ENCODE results near the gene TSC22D4.
"Not testable (repeated sequence)": the region's sequence is repeated elsewhere in the genome, so short reads cannot be mapped to it uniquely, and the experiment has no call there.

Gene TSC22D4

GRCh38 chr7:100446040-100446439 lies 33.0 kb downstream of the TSC22D4 start:
- no peaks in the 10 kb centered on the region for H3K27me3 ChIP-seq (ENCODE audit: control insufficient read depth in 5 of 5, insufficient read depth in 4 of 5, low read length in 5 of 5)
- H3K4me1 ChIP-seq (ENCODE audit: control insufficient read depth in 5 of 5, insufficient read depth in 5 of 5, low read length in 5 of 5), result peaks cover 0 to 45% (median 26%) of the 10 kb centered on the region in 5 donors
- no peaks in the 10 kb centered on the region for H3K36me3 ChIP-seq (ENCODE audit: control insufficient read depth in 5 of 5, insufficient read depth in 5 of 5, low read length in 5 of 5)
- no peaks in the 10 kb centered on the region for H3K9me3 ChIP-seq (ENCODE audit: control insufficient read depth in 5 of 5, low read length in 5 of 5)
- H3K4me3 ChIP-seq (ENCODE audit: low read depth in 1 of 5, low read length in 5 of 5), result no peak overlapping the region
- no peak overlapping the region for H3K27ac ChIP-seq (ENCODE audit: low read depth, low read length)
- peak overlapping the region in 1 of 5 donors; percentile 31 for H3K9ac ChIP-seq (ENCODE audit: low read length in 5 of 5)

DNA sequence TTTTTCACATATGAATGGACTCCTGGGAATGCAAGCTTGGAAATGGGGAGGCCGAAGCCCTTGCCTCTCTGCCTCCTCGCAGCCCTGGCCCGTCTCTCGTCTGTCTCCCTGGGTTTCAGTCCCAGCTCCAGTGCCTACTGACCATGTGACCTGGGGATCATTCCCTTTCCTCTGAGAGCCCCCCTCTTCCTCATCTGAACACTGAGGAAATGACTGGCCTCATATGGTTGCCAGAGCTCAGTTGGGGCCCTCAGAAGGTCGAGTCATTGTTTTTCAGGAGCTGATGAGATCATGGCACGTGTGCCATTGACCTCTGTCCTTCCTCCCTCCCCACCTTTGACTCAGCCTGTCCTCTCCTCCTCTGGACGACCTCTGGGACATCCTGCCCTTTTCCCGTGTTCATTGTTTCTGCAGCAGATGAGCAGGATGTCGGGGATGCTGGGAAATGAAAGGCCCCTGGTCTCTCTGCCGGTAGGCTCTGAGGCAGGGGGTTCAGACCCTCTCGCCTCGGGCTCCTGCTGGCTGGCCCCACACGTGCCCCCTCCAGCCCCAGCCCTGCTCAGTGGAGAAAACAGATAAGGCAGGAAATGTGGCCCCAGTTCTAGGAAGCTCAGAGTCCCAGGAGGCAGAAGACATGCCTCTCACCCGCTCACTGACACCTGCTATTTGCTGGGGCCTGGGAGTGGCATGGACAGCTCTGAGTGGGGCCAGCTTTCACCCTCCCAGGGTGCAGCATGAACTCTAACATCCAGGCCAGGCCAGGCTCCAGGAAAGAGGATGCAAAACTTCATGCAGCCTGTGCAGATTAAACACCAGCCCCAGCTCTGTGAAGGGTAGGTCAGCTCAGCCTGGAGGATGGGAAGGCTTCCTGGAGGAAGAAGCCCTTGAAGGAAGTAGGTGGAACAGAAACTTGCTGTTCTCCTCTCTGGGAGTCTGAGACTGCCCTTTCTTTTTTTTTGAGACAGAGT lies 34.4 kb downstream of the TSC22D4 start:
- Histone ChIP-seq H3K27me3 (ENCODE audit: control insufficient read depth in 5 of 5, insufficient read depth in 4 of 5, low read length in 5 of 5) (no peaks in the 10 kb centered on the region), H3K9me3 (ENCODE audit: control insufficient read depth in 5 of 5, low read length in 5 of 5) (no peaks in the 10 kb centered on the region), H3K36me3 (ENCODE audit: control insufficient read depth in 5 of 5, insufficient read depth in 5 of 5, low read length in 5 of 5) (no peaks in the 10 kb centered on the region), H3K4me1 (ENCODE audit: control insufficient read depth in 5 of 5, insufficient read depth in 5 of 5, low read length in 5 of 5) (peaks cover 0 to 35% (median 16%) of the 10 kb centered on the region in 5 donors), H3K4me3 (ENCODE audit: low read depth in 1 of 5, low read length in 5 of 5) (peak overlapping the region in 1 of 5 donors; percentile 14), H3K9ac (ENCODE audit: low read length in 5 of 5) (peak overlapping the region in 2 of 5 donors; percentile 8 to 35), H3K27ac (ENCODE audit: low read depth, low read length) (peak overlapping the region; percentile 78)

DNA sequence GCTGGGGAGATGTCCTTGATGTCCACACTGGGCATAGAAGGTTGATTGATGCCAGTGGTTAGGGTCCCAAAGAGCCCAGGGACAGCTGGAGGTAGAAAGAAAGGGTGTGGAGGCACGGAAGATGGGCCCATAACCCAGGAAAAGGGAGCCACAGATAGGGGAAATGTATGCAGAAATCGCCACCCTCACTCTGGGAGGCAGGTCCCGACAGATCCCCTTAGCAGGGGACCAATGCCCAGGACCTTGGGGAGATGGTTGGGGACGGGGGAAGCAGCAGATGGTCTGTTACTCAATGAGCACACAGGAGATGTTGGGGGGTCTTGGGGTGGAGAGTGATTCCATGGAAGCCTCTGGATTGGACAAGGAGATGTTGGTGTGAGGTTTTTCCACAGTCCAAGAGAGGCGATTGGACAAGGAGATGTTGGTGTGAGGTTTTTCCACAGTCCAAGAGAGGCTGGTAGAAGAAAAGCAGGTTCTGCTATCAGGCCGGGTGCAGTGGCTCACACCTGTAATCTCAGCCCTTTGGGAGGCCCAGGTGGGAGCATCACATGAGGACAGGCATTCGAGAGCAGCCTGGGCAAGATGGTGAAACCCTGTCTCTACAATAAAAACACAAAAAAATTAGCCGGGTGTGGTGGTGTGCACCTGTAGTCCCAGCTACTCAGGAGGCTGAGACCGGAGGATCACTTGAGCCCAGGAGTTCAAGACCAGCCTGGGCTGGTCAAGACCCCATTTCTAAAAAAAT lies 35.7 kb downstream of the TSC22D4 start:
- Histone ChIP-seq H3K9me3 (ENCODE audit: control insufficient read depth in 5 of 5, low read length in 5 of 5) (no peaks in the 10 kb centered on the region), H3K36me3 (ENCODE audit: control insufficient read depth in 5 of 5, insufficient read depth in 5 of 5, low read length in 5 of 5) (no peaks in the 10 kb centered on the region), H3K4me1 (ENCODE audit: control insufficient read depth in 5 of 5, insufficient read depth in 5 of 5, low read length in 5 of 5) (peaks cover 0 to 33% (median 16%) of the 10 kb centered on the region in 5 donors), H3K27me3 (ENCODE audit: control insufficient read depth in 5 of 5, insufficient read depth in 4 of 5, low read length in 5 of 5) (no peaks in the 10 kb centered on the region), H3K9ac (ENCODE audit: low read length in 5 of 5) (peak overlapping the region in 1 of 5 donors; percentile 30), H3K4me3 (ENCODE audit: low read depth in 1 of 5, low read length in 5 of 5) (no peak overlapping the region), H3K27ac (ENCODE audit: low read depth, low read length) (peak overlapping the region; percentile 78)

GRCh38 chr7:100441641-100442535 lies 37.1 kb downstream of the TSC22D4 start:
- Histone ChIP-seq H3K27me3 (ENCODE audit: control insufficient read depth in 5 of 5, insufficient read depth in 4 of 5, low read length in 5 of 5) (no peaks in the 10 kb centered on the region), H3K9ac (ENCODE audit: low read length in 5 of 5) (no peak overlapping the region)

DNA sequence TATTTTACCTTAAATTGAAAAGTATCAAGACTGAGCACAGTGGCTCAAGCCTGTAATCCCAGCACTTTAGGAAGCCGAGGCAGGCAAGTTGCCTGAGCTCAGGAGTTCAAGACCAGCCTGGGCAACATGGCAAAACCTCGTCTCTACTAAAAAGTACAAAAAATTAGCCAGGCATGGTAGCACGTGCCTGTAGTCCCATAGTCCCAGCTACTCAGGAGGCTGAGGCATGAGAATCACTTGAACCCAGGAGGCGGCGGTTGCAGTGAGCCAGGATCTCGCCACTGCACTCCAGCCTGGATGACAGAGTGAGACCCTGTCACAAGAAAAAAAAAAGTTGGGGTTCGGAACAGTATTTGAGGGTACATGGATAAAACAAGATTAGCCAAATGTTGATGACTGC lies 39.8 kb downstream of the TSC22D4 start:
- peaks cover 2 to 36% (median 21%) of the 10 kb centered on the region in 5 donors for H3K4me1 ChIP-seq (ENCODE audit: control insufficient read depth in 5 of 5, insufficient read depth in 5 of 5, low read length in 5 of 5)
- H3K36me3 ChIP-seq (ENCODE audit: control insufficient read depth in 5 of 5, insufficient read depth in 5 of 5, low read length in 5 of 5); H3K9me3 ChIP-seq (ENCODE audit: control insufficient read depth in 5 of 5, low read length in 5 of 5); H3K27ac ChIP-seq (ENCODE audit: low read depth, low read length); H3K27me3 ChIP-seq (ENCODE audit: control insufficient read depth in 5 of 5, insufficient read depth in 4 of 5, low read length in 5 of 5); H3K4me3 ChIP-seq (ENCODE audit: low read depth in 1 of 5, low read length in 5 of 5); H3K9ac ChIP-seq (ENCODE audit: low read length in 5 of 5): not testable (repeated sequence)

More at GRCh38 chr7:100441641-100442535, 37.1 kb downstream of the TSC22D4 start:
- no peaks in the 10 kb centered on the region for H3K9me3 ChIP-seq (ENCODE audit: control insufficient read depth in 5 of 5, low read length in 5 of 5)
- no peaks in the 10 kb centered on the region for H3K36me3 ChIP-seq (ENCODE audit: control insufficient read depth in 5 of 5, insufficient read depth in 5 of 5, low read length in 5 of 5)
- H3K4me1 ChIP-seq (ENCODE audit: control insufficient read depth in 5 of 5, insufficient read depth in 5 of 5, low read length in 5 of 5), result peaks cover 0 to 33% (median 19%) of the 10 kb centered on the region in 5 donors
- no peak overlapping the region for H3K27ac ChIP-seq (ENCODE audit: low read depth, low read length)
- H3K4me3 ChIP-seq (ENCODE audit: low read depth in 1 of 5, low read length in 5 of 5), result no peak overlapping the region

DNA sequence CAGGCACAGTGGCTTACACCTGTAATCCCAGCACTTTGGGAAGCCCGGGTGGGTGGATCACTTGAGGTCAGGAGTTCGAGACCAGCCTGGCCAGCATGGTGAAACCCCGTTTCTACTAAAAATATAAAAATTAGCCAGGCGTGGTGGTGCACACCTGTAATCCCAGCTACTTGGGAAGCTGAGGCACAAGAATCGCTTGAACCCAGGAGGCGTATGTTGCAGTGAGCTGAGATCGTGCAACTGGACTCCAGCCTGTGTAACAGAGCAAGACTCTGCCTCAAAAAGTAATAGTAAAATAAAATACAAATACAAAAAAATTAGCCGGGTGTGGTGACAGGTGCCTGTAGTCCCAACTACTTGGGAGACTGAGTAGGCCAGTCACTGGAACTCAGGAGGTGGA lies 40.3 kb downstream of the TSC22D4 start:
- H3K36me3 ChIP-seq (ENCODE audit: control insufficient read depth in 5 of 5, insufficient read depth in 5 of 5, low read length in 5 of 5), result peaks cover 0 to 11% (median 10%) of the 10 kb centered on the region in 5 donors

DNA sequence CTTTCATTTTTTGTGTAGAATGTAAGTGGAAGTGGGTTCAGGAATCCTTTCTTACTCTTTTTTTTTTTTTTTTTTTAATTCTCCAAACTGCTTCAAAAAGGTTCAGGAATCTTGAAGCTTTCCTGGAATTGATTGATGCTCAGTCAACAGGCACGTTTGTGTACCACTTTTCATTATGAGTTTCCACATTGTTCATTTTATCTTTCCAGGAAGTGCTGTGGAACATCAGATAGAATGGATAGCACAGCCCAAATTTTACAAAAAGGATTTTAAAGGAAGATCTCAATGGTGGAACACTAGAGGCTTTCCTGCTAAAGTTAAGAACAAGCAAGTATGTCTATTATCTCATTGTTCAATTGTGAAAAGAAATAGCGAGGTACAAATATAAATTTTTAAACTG lies 40.8 kb downstream of the TSC22D4 start:
- Histone ChIP-seq H3K27ac (ENCODE audit: low read depth, low read length) (no peak overlapping the region), H3K27me3 (ENCODE audit: control insufficient read depth in 5 of 5, insufficient read depth in 4 of 5, low read length in 5 of 5) (no peaks in the 10 kb centered on the region), H3K9me3 (ENCODE audit: control insufficient read depth in 5 of 5, low read length in 5 of 5) (no peaks in the 10 kb centered on the region), H3K36me3 (ENCODE audit: control insufficient read depth in 5 of 5, insufficient read depth in 5 of 5, low read length in 5 of 5) (peaks cover 0 to 17% (median 15%) of the 10 kb centered on the region in 5 donors), H3K4me1 (ENCODE audit: control insufficient read depth in 5 of 5, insufficient read depth in 5 of 5, low read length in 5 of 5) (peaks cover 2 to 34% (median 25%) of the 10 kb centered on the region in 5 donors), H3K9ac (ENCODE audit: low read length in 5 of 5) (no peak overlapping the region), H3K4me3 (ENCODE audit: low read depth in 1 of 5, low read length in 5 of 5) (no peak overlapping the region)

More for the DNA sequence above, 40.3 kb downstream of the TSC22D4 start:
- not testable (repeated sequence) for H3K27me3 ChIP-seq (ENCODE audit: control insufficient read depth in 5 of 5, insufficient read depth in 4 of 5, low read length in 5 of 5); H3K4me3 ChIP-seq (ENCODE audit: low read depth in 1 of 5, low read length in 5 of 5); H3K27ac ChIP-seq (ENCODE audit: low read depth, low read length); H3K9me3 ChIP-seq (ENCODE audit: control insufficient read depth in 5 of 5, low read length in 5 of 5); H3K9ac ChIP-seq (ENCODE audit: low read length in 5 of 5)
- H3K4me1 ChIP-seq (ENCODE audit: control insufficient read depth in 5 of 5, insufficient read depth in 5 of 5, low read length in 5 of 5), result peaks cover 2 to 34% (median 19%) of the 10 kb centered on the region in 5 donors

GRCh38 chr7:100437150-100438100 lies 41.6 kb downstream of the TSC22D4 start:
- no peak overlapping the region for H3K27ac ChIP-seq (ENCODE audit: low read depth, low read length)
- no peaks in the 10 kb centered on the region for H3K27me3 ChIP-seq (ENCODE audit: control insufficient read depth in 5 of 5, insufficient read depth in 4 of 5, low read length in 5 of 5)
- peaks cover 0 to 22% (median 21%) of the 10 kb centered on the region in 5 donors for H3K36me3 ChIP-seq (ENCODE audit: control insufficient read depth in 5 of 5, insufficient read depth in 5 of 5, low read length in 5 of 5)
- peak overlapping the region in 1 of 5 donors; percentile 90 for H3K4me3 ChIP-seq (ENCODE audit: low read depth in 1 of 5, low read length in 5 of 5)
- H3K9me3 ChIP-seq (ENCODE audit: control insufficient read depth in 5 of 5, low read length in 5 of 5), result no peaks in the 10 kb centered on the region
- H3K4me1 ChIP-seq (ENCODE audit: control insufficient read depth in 5 of 5, insufficient read depth in 5 of 5, low read length in 5 of 5), result peaks cover 2 to 38% (median 31%) of the 10 kb centered on the region in 5 donors
- no peak overlapping the region for H3K9ac ChIP-seq (ENCODE audit: low read length in 5 of 5)

Measured in subcutaneous abdominal adipose tissue (tissue), 5 donors.